ENCODE measurements around the gene BTBD1.
"Not testable (repeated sequence)": the region's sequence is repeated elsewhere in the genome, so short reads cannot be mapped to it uniquely, and the experiment has no call there.

BTBD1 gene

DNA sequence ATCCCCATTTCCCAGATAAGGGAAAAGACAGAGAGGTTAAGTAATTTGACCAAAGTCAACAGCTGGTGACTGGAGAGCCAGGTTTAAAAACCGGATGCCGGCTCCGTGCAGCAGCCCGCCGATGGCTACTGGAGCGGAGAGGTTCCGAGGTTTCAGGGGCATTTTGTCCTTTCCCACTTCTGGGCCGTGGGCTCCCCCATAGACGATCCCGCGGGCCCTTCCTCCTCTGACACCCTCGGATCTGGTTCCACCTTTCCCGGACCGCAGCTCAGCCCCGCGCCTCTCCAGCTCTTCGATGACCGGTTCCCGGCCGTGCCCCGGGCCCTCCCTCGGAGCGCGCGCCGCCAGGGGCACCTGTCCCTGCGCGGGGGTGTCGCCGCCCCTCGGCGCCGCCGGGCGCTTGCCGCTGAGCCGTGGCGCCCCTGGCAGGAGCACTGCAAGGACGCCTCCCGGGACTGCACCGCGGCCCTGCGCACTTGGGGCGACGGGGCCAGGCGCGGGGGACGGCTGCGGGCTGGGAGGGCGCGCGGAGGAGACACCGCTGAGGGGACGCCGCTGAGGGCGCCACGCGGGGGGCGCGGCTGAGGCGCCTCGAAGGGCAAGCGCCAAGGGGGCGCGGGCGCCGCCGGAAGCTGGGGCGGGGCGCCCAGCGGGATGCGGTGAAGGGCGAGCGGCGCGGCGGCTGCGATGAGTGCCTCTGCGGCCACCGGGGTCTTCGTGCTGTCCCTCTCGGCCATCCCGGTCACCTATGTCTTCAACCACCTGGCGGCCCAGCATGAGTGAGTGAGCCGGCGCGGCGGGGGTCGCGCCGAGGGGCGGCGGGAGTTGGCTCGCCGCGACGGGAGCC lies 40.2 kb upstream of the BTBD1 start, which contains the start of gene TM6SF1:
TM6SF1 (plus strand) TSS at position 652 of the 847 bp plus-strand sequence; CDS start at position 688, 36 bp downstream.
- H3K27me3 Mint-ChIP-seq, result peaks cover 35% of the 10 kb centered on the region
- peaks cover 3% of the 10 kb centered on the region for H3K36me3 Mint-ChIP-seq
- ATAC-seq (ENCODE audit: low read depth) (peak; percentile 46), DNase-seq (ENCODE audit: low spot score in 2 of 2) (peak in 1 of 2 donors; percentile 19)
- no peak within 1 kb of the TSS for H3K27ac Mint-ChIP-seq
- peaks cover 3% of the 10 kb centered on the region for H3K9me3 Mint-ChIP-seq
- H3K4me3 Mint-ChIP-seq, result peak within 1 kb of the TSS; percentile 66
- peaks cover 9% of the 10 kb centered on the region for H3K4me1 Mint-ChIP-seq

DNA sequence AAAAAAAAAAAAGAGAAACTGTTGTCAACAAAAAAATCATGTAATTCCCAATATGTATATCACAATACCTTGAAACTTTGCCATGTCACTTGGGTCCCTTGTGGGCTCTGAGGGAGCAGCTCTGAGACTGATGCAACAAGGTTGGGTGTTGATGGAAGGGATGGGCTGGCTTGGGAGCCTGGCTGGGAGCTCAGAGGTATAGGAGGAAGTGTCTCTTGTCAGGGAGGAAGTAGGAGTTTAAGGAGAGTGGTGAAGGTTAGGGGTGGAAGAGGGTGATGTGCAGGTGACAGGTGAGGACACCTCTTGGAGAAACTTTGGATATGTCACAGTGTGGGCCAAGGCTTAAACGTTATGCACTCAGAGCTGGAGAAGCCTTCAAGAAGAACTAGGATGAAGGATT lies 38.4 kb upstream of the BTBD1 start:
- ATAC-seq (ENCODE audit: low read depth), result no peak
- Mint-ChIP-seq H3K9me3 (no peaks in the 10 kb centered on the region), H3K27ac (no peak overlapping the region), H3K4me1 (peaks cover 9% of the 10 kb centered on the region), H3K4me3 (peak overlapping the region; percentile 21), H3K27me3 (peaks cover 32% of the 10 kb centered on the region), H3K36me3 (no peaks in the 10 kb centered on the region)
- no peak for DNase-seq (ENCODE audit: low spot score in 2 of 2)

DNA sequence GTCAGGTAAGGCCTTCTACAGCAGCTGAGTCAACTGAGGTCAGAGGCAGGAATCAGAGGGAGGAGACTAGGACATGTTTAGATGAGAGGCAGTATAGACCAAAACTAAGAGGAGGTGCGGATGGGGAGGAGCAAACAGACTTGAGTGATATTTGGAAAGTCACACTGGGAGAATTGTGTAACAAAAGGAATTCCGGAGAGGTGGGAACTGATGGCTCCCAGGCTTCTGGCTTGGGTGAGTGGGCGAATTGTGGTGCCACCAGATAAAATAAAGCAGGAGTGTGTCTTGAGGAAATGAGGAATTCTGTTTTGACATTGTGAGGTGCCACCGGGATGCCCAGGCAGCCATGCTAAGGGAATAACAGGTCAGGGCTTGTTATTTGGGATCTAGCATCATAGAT lies 37.1 kb upstream of the BTBD1 start:
- no peak for DNase-seq (ENCODE audit: low spot score in 2 of 2)
- Mint-ChIP-seq H3K27me3 (peaks cover 24% of the 10 kb centered on the region), H3K4me1 (peaks cover 8% of the 10 kb centered on the region), H3K4me3 (no peak overlapping the region), H3K9me3 (peaks cover 2% of the 10 kb centered on the region), H3K27ac (no peak overlapping the region), H3K36me3 (no peaks in the 10 kb centered on the region)
- no peak for ATAC-seq (ENCODE audit: low read depth)

DNA sequence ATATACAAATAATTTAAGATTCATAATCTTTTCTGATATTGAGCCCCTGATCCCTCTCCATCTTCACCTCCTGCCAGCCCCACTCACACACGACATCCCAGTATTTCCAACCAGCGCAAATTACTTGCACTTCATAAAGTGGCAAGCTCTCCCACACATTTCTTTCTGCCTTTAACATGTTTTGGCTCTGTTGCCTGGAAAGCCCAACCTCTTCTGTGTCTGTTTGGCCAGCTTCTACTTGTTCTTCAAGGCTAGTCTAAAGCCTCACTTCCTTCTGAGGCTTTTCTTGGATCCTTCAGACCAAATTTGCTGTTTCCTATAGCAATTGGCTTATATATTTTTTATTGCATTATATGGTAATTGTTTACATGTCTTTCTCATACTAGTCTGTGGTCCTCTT lies 35.3 kb upstream of the BTBD1 start:
- ATAC-seq (ENCODE audit: low read depth) (no peak), DNase-seq (ENCODE audit: low spot score in 2 of 2) (no peak)
- Mint-ChIP-seq H3K4me3 (no peak overlapping the region), H3K9me3 (peaks cover 2% of the 10 kb centered on the region), H3K27ac (no peak overlapping the region), H3K27me3 (peaks cover 18% of the 10 kb centered on the region), H3K4me1 (no peaks in the 10 kb centered on the region), H3K36me3 (no peaks in the 10 kb centered on the region)

DNA sequence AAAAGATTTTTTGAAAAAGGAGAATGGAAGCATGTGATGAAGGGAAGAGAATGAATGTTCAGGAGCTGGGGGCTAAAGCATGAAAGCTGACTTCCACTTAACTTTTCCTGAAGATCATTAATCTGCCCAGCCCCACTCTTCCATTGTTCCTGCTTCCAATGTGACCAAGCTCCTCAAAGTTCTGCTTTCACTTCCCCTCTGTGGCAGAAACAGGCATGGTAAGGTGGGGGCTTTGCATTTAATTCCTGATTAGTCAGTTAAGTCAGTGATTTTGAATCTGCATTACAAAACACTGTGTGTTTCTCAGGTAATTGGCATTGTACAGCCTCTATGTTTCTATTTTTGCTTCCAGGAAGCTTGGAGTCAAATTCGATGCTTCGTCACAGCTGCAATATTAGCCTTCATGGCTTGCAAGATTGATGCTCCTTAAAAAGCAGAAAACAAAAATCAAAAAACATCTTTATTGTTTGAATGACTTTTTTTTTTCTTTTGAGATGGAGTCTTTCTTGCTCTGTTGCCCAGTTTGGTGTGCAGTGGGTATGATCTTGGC lies 33.1 kb upstream of the BTBD1 start:
- H3K4me1 Mint-ChIP-seq, result no peaks in the 10 kb centered on the region
- ATAC-seq (ENCODE audit: low read depth) (no peak), DNase-seq (ENCODE audit: low spot score in 2 of 2) (no peak)
- peaks cover 6% of the 10 kb centered on the region for H3K9me3 Mint-ChIP-seq
- no peak overlapping the region for H3K27ac Mint-ChIP-seq
- peaks cover 13% of the 10 kb centered on the region for H3K27me3 Mint-ChIP-seq
- H3K4me3 Mint-ChIP-seq, result no peak overlapping the region
- no peaks in the 10 kb centered on the region for H3K36me3 Mint-ChIP-seq

DNA sequence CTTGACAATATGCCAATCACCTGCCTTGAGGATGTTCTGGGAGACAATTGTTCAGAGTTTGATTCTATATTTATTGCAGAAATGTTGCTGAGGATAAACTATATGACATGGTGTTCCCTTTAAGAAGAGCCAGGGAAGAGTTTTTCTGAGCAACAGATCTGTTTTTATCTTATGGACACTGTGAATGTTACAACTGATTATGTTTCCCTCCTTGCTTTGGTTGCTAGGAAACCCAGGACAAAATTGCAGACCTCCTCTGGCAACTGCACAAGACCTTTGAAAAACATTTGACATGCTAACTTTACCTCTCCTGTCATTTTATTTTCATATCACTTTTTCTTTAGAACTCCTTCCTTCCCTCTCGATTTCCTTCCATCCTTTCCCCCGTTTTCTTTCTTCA lies 32.2 kb upstream of the BTBD1 start:
- Mint-ChIP-seq H3K36me3 (no peaks in the 10 kb centered on the region), H3K27ac (no peak overlapping the region), H3K27me3 (peaks cover 12% of the 10 kb centered on the region), H3K4me3 (no peak overlapping the region), H3K9me3 (peaks cover 6% of the 10 kb centered on the region), H3K4me1 (no peaks in the 10 kb centered on the region)
- ATAC-seq (ENCODE audit: low read depth), result no peak
- no peak for DNase-seq (ENCODE audit: low spot score in 2 of 2)

DNA sequence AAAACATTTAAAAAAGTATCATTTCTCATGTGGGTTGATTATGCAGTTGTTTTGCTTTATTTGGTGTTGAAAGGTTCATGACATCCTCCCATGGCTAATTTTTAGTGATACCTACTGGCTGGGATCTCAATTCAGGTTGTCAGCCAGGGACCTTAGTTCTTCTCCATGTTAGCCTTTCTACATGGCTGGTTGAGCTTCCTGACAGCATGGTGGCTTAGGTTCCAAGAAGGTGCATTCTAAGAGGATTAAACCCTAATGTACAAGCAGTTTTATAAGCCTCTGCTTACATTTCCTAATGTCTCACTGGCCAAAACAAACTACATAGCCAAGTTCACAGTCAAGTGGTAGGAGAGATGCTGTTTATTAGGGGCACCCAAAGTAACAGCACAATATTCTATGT lies 31.0 kb upstream of the BTBD1 start:
- no peak for ATAC-seq (ENCODE audit: low read depth)
- Mint-ChIP-seq H3K27me3 (peaks cover 8% of the 10 kb centered on the region), H3K4me1 (no peaks in the 10 kb centered on the region), H3K9me3 (peaks cover 6% of the 10 kb centered on the region), H3K4me3 (no peak overlapping the region), H3K36me3 (no peaks in the 10 kb centered on the region), H3K27ac (no peak overlapping the region)
- no peak for DNase-seq (ENCODE audit: low spot score in 2 of 2)

DNA sequence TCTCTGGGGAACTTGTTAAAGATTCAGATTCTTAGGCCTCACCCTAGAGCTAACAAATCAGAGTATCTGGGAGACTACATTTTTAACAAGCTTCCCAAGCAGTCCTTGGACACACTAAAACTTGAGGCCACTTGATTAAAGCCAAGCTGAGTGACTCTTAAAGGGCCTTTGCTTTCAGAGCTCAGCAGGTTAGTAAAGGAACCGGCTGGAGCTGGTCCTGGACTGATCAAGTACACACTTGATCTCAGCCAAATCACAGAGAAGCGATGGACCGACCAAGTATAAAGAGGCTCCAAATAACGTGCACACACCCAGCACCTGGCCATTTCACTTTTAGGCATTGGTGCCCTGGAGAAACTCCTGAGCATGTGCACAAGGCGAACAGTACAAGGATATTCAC lies 27.5 kb upstream of the BTBD1 start:
- Mint-ChIP-seq H3K4me1 (peaks cover 6% of the 10 kb centered on the region), H3K4me3 (no peak overlapping the region), H3K27me3 (peaks cover 2% of the 10 kb centered on the region), H3K9me3 (peaks cover 6% of the 10 kb centered on the region), H3K27ac (peak overlapping the region; percentile 14), H3K36me3 (no peaks in the 10 kb centered on the region)
- ATAC-seq (ENCODE audit: low read depth) (no peak), DNase-seq (ENCODE audit: low spot score in 2 of 2) (no peak)

DNA sequence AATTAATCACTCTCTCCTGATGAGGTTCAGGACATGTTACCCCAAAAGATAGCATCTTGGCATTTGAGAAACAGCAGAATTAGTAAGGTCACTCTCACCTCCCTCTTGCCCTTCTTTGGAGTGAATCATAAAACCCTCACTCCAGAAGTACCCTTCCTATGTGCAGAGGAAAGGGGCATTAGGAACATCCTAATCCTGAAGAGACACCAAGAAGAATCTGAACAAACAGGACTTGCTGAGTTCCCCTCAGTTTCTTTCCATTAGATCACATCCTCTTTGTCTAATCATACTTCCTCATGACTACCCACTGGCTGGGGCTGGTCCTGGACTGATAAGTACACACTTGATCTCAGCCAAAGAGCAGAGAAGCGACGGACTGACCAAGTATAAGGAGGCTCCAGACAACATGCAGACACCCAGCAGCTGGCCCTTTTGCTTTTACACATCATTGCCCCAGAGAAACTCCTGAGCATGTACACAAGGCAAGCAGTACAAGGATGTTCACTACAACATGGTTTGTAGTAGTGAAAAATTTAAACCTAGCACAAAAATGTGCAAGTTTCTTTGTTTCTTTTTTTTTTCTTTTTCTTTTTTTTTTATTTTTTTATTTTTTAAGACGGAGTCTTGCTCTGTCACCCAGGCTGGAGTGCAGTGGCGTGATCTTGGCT lies 25.4 kb upstream of the BTBD1 start:
- peak overlapping the region; percentile 84 for H3K27ac Mint-ChIP-seq
- H3K9me3 Mint-ChIP-seq, result peaks cover 4% of the 10 kb centered on the region
- H3K4me1 Mint-ChIP-seq, result peaks cover 6% of the 10 kb centered on the region
- no peaks in the 10 kb centered on the region for H3K36me3 Mint-ChIP-seq
- peak overlapping the region; percentile 1 for H3K4me3 Mint-ChIP-seq
- ATAC-seq (ENCODE audit: low read depth) (peak; percentile 88), DNase-seq (ENCODE audit: low spot score in 2 of 2) (no peak)
- H3K27me3 Mint-ChIP-seq, result peaks cover 7% of the 10 kb centered on the region

DNA sequence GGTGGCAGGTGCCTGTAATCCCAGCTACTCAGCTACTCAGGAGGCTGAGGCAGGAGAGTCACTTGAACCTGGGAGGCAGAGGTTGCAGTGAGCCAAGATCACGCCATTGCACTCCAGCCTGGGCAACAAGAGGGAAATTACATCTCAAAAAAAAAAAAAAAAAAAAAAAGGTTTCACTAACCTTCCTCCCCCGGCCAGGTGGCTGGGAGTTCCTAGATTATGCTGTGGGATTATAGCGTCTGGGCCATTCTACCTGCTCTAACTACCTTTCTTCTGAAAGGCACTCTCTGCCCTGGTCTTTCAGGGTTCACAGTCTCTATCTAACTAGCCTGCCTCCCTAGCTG lies 24.9 kb upstream of the BTBD1 start:
- ATAC-seq (ENCODE audit: low read depth), result peak; percentile 12
- H3K27ac Mint-ChIP-seq, result peak overlapping the region; percentile 84
- H3K9me3 Mint-ChIP-seq; H3K27me3 Mint-ChIP-seq; H3K4me3 Mint-ChIP-seq; DNase-seq (ENCODE audit: low spot score in 2 of 2); H3K36me3 Mint-ChIP-seq; H3K4me1 Mint-ChIP-seq: not testable (repeated sequence)

DNA sequence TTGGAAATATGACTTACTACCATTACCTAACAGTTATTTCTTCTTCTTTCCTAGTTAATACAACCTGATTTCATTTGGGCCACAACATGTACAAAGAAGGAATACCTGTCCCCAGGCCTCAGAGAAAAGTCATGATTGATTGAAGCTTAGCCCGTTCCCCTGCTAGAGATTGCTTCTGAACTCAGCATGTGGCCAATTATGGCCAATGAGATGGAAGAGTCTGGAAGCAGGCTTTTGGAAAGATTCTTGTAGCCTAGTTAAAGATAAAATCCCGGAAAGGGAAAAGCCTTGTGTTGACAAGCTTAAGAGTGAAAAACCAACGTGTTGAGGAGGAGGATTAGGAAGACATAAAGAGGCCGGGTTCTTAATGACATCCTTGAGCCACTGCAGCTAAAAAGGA lies 23.4 kb upstream of the BTBD1 start:
- H3K4me3 Mint-ChIP-seq, result no peak overlapping the region
- H3K4me1 Mint-ChIP-seq, result peaks cover 6% of the 10 kb centered on the region
- H3K36me3 Mint-ChIP-seq, result no peaks in the 10 kb centered on the region
- H3K9me3 Mint-ChIP-seq, result no peaks in the 10 kb centered on the region
- H3K27ac Mint-ChIP-seq, result no peak overlapping the region
- ATAC-seq (ENCODE audit: low read depth) (no peak), DNase-seq (ENCODE audit: low spot score in 2 of 2) (no peak)
- H3K27me3 Mint-ChIP-seq, result peaks cover 5% of the 10 kb centered on the region

DNA sequence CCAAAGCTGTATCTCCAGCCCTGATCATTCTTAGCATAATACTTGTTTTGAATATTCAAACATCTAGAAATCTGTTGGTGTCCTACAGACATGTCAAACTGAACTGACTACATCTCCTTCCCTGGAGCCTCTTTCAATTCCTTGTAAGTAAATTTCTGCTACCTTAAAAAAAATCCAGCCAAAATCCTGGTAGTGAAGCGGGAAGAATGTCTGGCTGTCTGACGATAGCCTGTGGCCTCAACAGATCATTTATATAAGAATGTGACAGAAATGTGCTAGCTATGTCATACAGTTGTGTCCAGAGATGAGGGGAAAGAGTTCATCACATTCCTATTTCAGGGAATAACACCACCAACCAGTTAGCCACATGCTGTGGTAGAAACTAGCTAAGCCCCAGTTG lies 21.8 kb upstream of the BTBD1 start:
- DNase-seq (ENCODE audit: low spot score in 2 of 2), result no peak
- no peak for ATAC-seq (ENCODE audit: low read depth)
- Mint-ChIP-seq H3K27me3 (peaks cover 8% of the 10 kb centered on the region), H3K4me3 (no peak overlapping the region), H3K9me3 (no peaks in the 10 kb centered on the region), H3K36me3 (no peaks in the 10 kb centered on the region), H3K27ac (no peak overlapping the region), H3K4me1 (peaks cover 6% of the 10 kb centered on the region)

DNA sequence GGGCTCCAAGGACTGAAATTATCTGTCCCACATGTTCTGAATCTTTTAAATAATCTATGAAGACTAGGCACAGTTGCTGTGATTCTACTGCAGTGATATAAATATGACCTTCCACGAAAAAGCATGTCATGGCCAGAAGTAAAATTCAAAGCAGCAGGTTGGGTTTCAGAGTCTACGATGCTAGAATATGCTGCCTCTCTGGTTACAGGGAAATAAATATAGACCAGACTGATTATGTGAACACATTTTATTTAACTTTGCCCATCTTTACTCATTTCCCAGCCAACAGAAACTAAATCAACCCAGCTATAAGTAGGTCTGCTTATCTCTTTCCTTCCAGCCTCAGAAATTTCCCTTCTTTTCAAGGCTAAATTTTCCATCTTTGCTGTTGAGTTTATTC lies 20.5 kb upstream of the BTBD1 start:
- Mint-ChIP-seq H3K36me3 (no peaks in the 10 kb centered on the region), H3K27me3 (peaks cover 8% of the 10 kb centered on the region), H3K4me3 (no peak overlapping the region), H3K4me1 (peaks cover 6% of the 10 kb centered on the region), H3K9me3 (no peaks in the 10 kb centered on the region), H3K27ac (no peak overlapping the region)
- ATAC-seq (ENCODE audit: low read depth), result no peak
- no peak for DNase-seq (ENCODE audit: low spot score in 2 of 2)

DNA sequence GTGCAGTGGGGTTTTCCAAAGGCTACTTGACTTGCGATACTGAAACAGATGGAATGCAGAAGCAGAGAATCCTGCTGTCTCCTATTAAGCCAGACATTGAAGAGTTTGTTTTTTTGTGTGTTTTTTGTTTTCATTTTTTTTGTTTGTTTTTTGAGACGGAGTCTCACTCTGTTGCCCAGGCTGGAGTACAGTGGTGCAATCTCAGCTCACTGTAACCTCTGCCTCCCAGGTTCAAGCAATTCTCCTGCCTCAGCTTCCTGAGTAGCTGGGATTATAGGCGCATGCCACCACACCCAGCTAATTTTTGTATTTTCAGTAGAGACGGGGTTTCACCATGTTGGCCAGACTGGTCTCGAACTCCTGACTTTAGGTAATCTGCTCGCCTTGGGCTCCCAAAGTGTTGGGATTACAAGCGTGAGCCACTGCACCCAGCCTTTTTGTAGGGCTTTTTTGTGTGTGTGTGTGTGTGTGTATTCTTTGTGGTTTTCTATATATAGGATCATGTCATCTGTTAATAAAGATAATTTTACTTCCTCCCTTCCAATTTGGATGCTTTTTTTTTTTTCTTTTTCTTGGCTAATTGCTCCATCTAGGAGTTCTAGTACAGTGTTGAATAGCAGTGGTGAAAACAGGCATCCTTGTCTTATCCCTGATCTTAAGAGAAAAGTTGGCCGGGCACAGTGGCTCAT lies 19.0 kb upstream of the BTBD1 start:
- ATAC-seq (ENCODE audit: low read depth); H3K9me3 Mint-ChIP-seq; H3K27ac Mint-ChIP-seq; DNase-seq (ENCODE audit: low spot score in 2 of 2); H3K4me1 Mint-ChIP-seq; H3K4me3 Mint-ChIP-seq; H3K36me3 Mint-ChIP-seq: not testable (repeated sequence)
- H3K27me3 Mint-ChIP-seq, result peaks cover 11% of the 10 kb centered on the region
